H54 (cell line): ENCODE data around the gene GIGYF2.

ENCODE experiments used
- DNase-seq: peaks from one replicate; pipeline ENCODE4 v3.0.0; 2011; ENCODE audit warnings: low spot score, mixed read lengths; ENCODE audit not compliant: insufficient read length
- FAIRE-seq: peaks from 3 replicates; lab custom pipeline; 2011; peaks lifted over from hg19 to GRCh38; lab: Jason Lieb, UNC
- POLR2A ChIP-seq: IDR thresholded peaks from 2 replicates; pipeline ENCODE4 v1.6.1; 2011; ENCODE audit warnings: low read depth, mild to moderate bottlenecking, low read length

GIGYF2 gene

DNA sequence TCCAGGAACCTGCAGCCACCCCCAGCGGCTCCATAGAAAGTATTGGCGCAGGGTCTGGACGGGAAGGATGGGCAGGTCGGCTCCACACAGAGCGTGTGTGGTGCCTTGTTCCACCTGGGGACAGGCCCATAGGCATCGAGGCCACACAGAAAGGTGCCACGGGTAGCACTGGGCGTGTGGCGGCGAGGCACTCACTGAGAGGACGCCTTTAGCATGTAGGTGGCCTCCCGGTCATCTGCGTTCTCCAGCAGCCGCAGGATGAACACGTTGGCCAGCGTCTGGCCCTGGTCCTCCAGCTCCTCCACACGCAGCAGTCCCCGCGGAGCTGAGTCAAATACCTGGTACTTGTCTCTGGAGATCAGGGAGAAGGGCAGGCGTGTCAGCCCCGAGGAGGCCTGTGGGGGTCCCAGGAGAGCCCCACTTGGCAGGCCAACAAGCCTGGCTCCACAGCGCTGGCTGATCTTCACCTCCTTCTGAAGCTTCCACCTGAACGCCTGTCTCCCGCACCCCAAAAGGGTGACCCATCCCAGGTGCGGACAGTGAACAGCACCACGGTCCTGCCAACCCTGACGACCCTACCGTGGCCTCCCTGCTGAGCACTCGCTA is 186.1 kb downstream of the GIGYF2 start:
- TF ChIP-seq POLR2A = no peak
- FAIRE-seq (no peak), DNase-seq (no peak)

DNA sequence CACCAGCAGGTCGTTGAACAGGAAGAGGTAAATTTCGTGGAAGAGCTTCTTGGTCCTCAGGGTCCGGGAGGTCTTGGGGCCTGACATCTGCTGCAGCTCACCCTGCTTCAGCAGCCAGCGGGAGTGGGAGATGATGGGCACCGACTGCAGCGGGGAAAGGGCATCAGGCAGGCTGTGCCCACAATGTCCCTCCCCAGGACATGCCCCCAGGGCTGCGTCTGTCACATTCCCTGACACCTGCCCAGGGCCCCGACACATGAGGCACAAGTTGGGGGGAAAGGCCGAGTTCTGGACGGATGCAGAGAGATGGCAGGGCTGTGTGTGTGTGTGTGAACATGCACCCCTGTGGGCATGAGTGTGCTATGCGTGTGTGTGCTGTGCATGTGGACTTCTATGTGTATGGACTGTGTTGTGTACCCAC is 186.9 kb downstream of the GIGYF2 start:
- no peak for TF ChIP-seq POLR2A
- FAIRE-seq (no peak), DNase-seq (no peak)

DNA sequence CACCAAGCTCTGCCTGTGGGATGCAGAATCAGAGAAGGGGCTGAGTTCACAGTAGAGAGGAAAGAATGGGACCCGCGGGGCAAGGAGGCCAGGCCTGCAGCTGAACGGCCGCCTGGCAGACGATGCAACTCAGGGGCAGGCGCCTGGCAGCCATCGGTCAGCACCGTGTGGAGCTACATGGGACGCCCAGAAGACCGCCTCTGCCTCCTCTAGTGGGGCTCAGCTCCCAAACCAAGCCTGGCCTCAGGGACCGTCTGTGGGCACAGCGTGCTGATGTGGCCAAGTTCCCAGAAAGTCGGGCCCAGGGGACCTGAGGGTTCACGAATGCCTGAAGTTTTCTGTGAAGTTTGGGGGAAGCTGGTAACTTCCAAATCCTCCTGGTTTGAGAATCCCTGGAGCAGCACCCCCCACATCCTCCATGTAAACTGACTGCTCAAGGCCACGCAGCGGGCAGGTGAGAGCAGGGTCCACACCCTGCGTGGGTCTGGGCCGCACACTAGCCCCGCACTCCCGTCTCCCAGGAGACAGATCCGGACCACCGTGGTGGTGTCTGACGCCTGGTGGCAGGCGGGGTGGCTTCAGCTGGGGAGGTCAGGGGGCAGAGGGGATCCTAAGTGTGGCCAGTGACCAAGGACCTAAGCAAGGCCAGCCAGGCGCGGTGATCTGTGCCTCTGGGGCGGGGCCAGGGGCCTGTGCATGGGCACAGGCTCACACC is 187.6 kb downstream of the GIGYF2 start:
- FAIRE-seq (no peak), DNase-seq (no peak)
- TF ChIP-seq POLR2A = no peak

DNA sequence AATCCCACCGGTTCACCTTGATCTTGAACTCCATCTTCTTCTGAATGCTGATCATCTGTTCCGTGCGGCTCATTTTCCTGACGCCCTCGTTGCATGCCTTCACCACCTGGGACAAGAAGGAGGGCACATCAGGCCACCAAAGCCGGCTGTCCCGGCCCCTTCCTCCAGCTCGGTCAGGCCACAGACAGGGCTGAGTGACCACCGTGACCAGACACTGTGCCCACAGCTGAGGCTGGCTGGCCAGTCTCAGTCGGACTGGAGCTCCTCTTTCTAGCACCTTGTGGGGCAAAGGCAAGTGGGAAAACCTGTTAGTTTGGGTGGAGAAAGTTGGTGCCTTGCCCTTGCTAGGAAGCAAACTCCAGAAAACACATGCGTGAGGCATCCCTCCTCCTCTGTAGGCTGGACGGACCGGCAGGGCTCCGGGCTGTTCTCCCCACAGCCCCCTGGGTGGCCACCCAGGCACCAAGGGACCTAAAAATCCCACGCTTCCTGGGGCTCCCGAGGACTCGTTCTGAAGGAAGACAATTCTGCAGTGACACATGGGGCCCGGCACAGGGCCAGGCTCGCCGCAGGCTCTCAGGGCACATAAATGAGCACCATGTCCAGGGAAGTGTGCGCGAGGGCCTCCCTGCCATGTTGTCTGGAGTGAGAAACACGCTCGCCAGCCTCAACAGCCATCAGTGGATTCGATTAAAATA is 188.3 kb downstream of the GIGYF2 start:
- DNase-seq (no peak), FAIRE-seq (no peak)
- no peak for TF ChIP-seq POLR2A

DNA sequence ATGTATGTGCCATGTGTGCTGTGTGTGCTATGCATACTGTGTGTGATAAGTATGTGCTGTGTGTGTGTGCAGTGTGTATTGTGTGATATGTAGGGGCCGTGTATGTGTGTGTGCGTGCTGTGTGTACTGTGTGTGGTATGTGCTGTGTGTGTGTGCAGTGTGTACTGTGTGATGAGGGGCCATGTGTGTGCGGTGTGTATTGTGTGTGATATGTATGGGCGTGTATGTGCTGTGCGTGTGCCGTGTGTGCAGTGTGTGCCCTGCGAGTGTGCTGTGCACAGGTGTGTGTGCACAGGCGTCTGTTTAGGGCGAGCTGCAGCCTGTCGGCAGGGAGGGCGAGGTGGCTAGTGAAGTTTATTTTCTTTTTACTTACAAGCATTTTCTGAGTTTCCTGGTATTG is 189.0 kb downstream of the GIGYF2 start:
- no peak for TF ChIP-seq POLR2A
- FAIRE-seq (no peak), DNase-seq (no peak)

DNA sequence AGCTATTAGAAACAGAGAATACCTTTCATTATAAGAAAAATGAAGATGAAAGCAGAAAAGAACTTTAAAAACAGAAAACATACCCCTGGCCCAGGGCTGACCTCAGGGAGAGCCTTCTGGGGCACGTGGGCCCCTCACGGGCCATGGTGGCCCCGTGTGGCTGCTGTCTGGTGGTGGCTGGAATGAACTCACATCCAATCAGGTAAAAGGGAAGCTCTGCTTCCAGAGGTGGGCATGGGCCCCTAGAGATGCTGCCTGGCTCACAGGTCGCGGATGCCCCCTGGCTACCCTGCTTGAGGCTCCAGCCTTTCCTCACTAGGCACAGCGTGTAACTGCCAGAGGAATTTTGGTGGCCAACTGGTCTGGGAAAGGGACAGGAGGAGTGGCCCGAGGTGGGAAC is 189.5 kb downstream of the GIGYF2 start:
- DNase-seq (no peak), FAIRE-seq (no peak)
- TF ChIP-seq POLR2A = no peak

DNA sequence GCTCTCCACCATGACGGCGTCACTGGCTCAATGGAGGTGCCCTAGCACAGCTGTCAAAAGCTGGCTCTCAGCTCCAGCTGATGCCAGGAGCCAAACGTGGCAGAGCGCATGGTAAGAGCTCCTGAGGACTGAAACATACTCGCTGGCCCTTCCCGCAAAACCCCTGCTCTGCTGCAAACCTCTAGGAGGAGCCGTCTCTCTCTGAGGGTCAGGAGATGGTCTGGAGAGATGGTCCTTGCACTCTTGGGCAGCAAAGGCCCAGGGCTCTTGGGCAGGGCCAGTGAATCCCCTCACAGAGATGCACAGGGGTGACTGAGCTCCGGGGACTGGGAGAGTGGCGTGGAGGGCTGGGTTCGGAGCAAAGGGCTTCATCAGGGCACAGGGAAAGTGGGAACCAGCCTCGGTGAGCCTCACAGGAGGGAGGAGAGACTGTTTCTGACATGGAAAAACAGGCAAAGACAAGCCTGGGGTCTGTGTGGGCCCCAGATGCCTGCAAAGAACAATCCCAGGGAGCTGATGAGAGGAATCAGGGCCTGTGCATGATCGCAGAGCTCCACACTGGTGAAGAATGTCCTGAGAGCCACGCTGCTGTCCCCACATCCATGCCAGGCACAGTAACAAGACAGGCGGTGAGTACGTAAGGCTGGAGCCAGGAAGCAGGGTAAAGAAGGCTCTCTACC is 190.2 kb downstream of the GIGYF2 start:
- no peak for TF ChIP-seq POLR2A
- DNase-seq (no peak), FAIRE-seq (no peak)

DNA sequence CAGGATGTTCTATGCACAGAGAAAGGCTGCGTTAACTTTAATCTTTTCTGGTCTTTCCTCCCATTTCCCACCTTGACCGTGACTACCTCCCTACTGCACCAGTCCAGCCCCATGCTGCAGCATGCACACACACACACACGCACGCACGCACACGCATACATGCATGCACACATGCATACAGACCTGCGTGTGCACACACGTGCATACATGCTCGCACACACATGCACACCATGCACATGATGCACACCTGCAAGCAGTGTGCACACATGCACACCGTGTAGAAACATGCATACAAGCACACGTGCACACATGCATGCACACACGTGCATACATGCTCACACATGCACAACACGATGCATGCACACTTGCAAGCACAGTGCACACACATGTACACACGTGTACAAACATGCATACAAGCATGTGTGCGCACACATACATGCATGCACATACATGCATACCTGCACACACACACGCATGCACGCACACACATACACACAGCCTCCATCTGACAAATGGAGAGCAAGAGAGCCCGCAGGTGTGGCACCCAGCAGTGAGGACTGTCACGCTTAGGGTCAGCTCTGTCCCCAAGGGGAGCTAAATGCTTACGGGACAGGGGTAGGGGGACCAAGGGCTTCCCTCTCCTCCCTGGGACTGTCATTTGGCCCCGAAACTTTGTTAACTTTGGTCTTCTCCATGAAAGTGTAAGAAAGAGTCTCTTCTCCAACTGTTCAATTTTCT is 191.1 kb downstream of the GIGYF2 start:
- DNase-seq = no peak
- no peak for FAIRE-seq
- TF ChIP-seq POLR2A = no peak

DNA sequence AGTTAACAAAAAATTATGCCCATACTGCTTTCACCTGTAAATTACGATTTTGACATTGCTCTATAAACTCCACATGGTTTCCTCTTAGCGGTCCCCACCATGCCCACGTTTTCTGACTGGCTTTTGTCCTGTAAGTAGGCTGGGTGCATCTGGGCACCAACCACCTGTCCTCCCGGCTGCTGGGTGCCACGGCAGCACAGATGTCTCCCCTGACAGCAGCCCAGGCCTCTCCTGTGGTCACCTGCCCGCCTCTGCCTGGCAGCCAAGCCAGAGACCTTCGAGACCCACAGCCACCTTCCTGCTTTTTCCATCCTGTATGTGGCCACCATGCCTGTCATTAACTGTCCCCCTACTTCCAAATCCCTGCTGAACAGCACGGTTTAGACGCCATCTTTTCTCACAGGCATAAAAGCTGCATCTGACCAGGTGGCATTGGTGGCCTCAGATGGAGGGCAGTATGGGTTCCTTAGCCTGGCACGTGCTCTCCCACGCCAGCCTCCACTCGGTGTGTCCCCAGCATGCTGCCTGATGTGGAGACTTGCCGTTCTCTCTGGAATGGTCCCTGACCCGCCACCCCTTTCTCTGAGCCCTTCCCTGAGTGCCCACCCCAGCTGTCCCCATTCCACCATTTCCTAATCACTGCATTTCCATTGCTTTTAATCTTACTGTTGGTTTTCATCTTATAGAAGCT is 191.9 kb downstream of the GIGYF2 start:
- FAIRE-seq (no peak), DNase-seq (no peak)
- TF ChIP-seq POLR2A = no peak

DNA sequence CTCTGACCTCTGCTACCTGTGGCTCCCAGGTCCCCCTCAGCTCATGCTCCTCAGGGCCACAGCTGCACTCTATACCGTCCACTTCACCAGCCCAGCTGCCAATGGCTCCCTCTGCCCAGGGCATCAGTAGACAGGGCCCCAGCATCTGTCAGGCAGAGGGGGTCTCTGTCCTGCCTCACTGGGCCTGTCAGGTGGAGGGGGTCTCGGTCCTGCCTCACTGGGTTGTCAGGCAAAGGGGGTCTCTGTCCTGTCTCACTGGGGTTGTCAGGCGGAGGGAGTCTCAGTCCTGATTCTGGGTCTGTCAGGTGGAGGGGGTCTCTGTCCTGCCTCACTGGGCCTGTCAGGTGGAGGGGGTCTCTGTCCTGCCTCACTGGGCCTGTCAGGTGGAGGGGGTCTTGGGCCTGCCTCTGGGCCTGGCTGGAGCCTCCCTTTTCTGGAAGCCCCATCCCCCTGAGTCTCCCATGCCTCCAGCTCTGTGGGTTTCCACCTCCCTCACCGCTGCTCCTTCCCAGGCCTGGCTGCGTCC is 192.8 kb downstream of the GIGYF2 start:
- FAIRE-seq (no peak), DNase-seq (no peak)
- no peak for TF ChIP-seq POLR2A

DNA sequence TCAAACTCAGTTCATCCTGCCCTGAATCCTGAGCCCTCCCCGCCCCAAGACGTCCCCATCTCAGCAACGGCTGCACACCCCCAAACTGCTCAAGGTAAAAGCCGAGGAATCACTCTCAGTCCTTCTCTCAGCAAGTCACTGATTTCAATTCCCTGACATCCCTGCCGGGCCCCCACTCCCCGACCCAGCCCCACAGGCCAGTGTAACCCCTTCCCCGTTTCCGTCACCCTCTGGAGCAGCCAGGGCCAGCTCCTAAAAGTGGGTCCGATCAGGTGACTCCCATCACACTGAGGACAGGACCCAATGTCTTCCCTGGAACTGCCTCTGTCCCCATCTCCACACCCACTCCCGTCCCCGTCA is 193.4 kb downstream of the GIGYF2 start:
- FAIRE-seq (no peak), DNase-seq (no peak)
- TF ChIP-seq POLR2A = no peak

DNA sequence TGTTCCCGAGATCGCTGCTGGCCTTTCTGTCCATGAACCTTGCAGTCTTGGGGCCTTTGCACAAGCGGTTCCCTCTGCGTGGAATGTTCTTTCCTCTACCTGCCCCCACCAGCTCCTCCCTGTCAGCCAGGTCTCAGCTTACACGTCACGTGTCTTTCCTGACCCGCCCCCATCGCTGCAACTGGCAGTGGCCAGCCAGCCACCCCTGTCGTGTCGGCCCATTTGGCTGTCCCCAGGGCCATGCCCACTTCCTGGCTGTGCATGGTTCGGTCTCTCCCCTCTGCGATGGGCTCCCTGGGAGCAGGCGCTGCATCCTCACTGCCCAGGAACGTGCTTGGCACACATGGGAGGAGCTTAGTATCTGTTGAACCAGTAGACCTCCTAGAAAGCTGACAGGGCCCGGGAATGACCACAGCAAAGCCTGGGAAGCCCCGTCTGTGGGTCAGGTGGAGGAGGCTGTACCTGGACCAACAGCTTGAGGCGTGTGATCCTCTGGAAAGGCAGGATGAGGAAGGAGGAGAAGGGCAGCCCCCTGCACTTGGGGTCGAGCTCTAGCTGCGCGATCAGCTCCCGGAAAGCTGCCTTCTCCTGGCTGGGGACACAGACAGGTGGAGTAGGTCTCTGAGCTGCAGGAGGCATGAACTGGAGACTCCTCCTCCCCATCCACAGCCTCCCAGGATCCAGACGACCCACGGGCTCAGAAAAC is 193.9 kb downstream of the GIGYF2 start:
- DNase-seq = no peak
- TF ChIP-seq POLR2A = no peak
- FAIRE-seq = no peak
